Measurements from ENCODE around the gene MKNK1. TPM values are rescaled to one million over a fixed set of nuclear protein-coding genes. Genes with fewer than 3 reads are reported as not detected.

The MKNK1 gene
- total and polyA plus RNA-seq, 2 of the 4 experiments (the other 2 are of a cell fraction): 14.3 to 35.2 TPM

DNA sequence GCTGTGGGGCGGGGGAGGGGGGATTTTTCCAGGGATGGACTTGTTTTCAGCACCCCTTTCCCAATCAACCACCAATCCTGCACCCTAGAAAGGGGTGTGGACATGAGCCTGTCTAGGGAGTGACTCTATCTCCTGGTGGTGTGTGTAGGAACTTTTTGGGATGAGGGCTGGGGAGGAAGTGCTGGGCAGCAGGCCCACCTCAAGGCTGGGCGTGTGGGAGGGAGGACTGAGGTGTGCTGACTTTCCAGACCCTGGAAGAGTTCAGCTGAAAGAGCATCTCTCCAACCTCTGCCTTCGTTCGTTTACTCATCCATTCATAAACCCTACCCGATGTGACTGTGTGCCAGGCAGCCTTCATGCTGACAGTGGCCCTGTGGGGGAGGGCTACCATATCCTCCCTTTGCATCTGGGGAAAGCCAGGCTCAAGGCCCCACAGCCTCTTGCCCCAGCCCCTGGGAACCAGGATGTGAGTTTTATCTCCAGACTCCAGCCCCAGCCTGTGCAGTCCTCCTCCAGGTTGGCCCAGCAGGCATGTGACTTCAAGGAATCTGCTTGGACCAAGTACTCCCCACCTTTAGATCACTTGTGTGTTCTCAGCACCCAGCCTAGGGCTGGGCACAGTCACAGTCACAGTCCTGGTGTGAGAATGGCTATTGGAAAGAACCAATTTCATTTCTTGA lies 59.4 kb downstream of the MKNK1 start:
- dilution Hi-C loops (cut with HindIII; ENCODE audit: low sequenced_read_pairs, unreplicated experiment) (no loop called here), in situ Hi-C loops (cut with MboI; ENCODE audit: low sequenced_read_pairs) (no loop called here), intact Hi-C loops (cut with micrococcal nuclease) (loop anchor here (5.0 kb wide), 2 partner anchors 67 to 183 kb away; no protein-coding TSS in a partner anchor)
- DNase-seq: no peak
- no TSS peak for BruUV-seq (replicated peaks)
- peaks cover 73% of the 10 kb centered on the region for H3K27me3 ChIP-seq (ENCODE audit: control insufficient read depth, insufficient read depth, low read length)
- no peak overlapping the region for H4K91ac ChIP-seq (ENCODE audit: insufficient read depth, low read depth, low read length)
- no peak for TF ChIP-seq MAZ (IDR thresholded peaks at IDR 0.05; ENCODE audit: borderline replicate concordance, low read depth, low read length)
- no peak for TF ChIP-seq RFX5 (IDR thresholded peaks at IDR 0.05; ENCODE audit: low read depth, low read length)
- TF ChIP-seq MXI1 (IDR thresholded peaks at IDR 0.05; ENCODE audit: borderline replicate concordance, low read depth, low read length): no peak
- TF ChIP-seq BHLHE40 (IDR thresholded peaks at IDR 0.05; ENCODE audit: low read depth, low read length): no peak
- no peak overlapping the region for H2BK15ac ChIP-seq (ENCODE audit: low read depth, low read length)
- no CpG with 5 or more reads among the region's 5 CpGs for WGBS, 2 experiments (ENCODE audit: extremely low coverage in 2 of 2, insufficient read length in 1 of 2)
- no peak overlapping the region for H2AK5ac ChIP-seq (ENCODE audit: low read depth, low read length)
- no peak overlapping the region for H2BK5ac ChIP-seq (ENCODE audit: low read depth, low read length, poor library complexity, severe bottlenecking)
- no peak overlapping the region for H2AFZ ChIP-seq (replicated peaks; ENCODE audit: low read length, poor library complexity)
- POLR2A ChIA-PET (ENCODE audit: unreplicated experiment): no interaction called here
- H3K9ac ChIP-seq (ENCODE audit: low read depth, low read length): no peak overlapping the region
- no peak overlapping the region for H2AK9ac ChIP-seq (replicated peaks; ENCODE audit: low read depth, low read length, poor library complexity)
- H3K4me2 ChIP-seq (ENCODE audit: low read depth, low read length): no peak overlapping the region
- no peaks in the 10 kb centered on the region for H3K36me3 ChIP-seq (ENCODE audit: control insufficient read depth, insufficient read depth, low read length)
- no peak overlapping the region for H4K8ac ChIP-seq (ENCODE audit: low read depth in 2 of 2, low read length in 2 of 2)
- no peaks in the 10 kb centered on the region for H3K9me3 ChIP-seq (ENCODE audit: control insufficient read depth, insufficient read depth, low read length)
- no peaks in the 10 kb centered on the region for H3K9me1 ChIP-seq (ENCODE audit: insufficient read depth, low read length)
- no peak overlapping the region for H3K27ac ChIP-seq (ENCODE audit: insufficient read depth, low read length)
- no peak overlapping the region for H2BK20ac ChIP-seq (ENCODE audit: low read depth, low read length)
- H3K23ac ChIP-seq (ENCODE audit: low read depth, low read length): no peak overlapping the region
- H3K79me1 ChIP-seq (ENCODE audit: low read depth in 1 of 2, low read length in 2 of 2): no peaks in the 10 kb centered on the region
- no peak overlapping the region for H3K14ac ChIP-seq (replicated peaks; ENCODE audit: low read depth, low read length)
- H2BK120ac ChIP-seq (ENCODE audit: low read depth, low read length): no peak overlapping the region
- no peaks in the 10 kb centered on the region for H4K20me1 ChIP-seq (ENCODE audit: insufficient read depth, low read length)
- no peak for ATAC-seq (ENCODE audit: low read depth)
- H3K4ac ChIP-seq (ENCODE audit: low read depth, low read length): no peak overlapping the region
- H4K5ac ChIP-seq (ENCODE audit: low read depth, low read length): no peak overlapping the region
- CTCF ChIA-PET: no interaction called here
- no peaks in the 10 kb centered on the region for H3K4me1 ChIP-seq (ENCODE audit: control insufficient read depth, insufficient read depth, low read length)
- H3K4me3 ChIP-seq (ENCODE audit: insufficient read depth, low read depth, low read length): no peak overlapping the region
- no peak overlapping the region for H3K18ac ChIP-seq (ENCODE audit: low read depth, low read length)
- H3K56ac ChIP-seq (ENCODE audit: extremely low read depth, insufficient read depth, low read length): no peak overlapping the region

Measured in IMR-90 (cell line).